HG03066 (cell line): ENCODE results near the gene SRI.

Source experiments
- ATAC-seq: cut with Tn5 transposase; IDR thresholded peaks from one replicate; pipeline ENCODE4 v1.9.1; 2021; ENCODE audit warnings: low read depth; ENCODE audit not compliant: unreplicated experiment

Gene SRI

DNA sequence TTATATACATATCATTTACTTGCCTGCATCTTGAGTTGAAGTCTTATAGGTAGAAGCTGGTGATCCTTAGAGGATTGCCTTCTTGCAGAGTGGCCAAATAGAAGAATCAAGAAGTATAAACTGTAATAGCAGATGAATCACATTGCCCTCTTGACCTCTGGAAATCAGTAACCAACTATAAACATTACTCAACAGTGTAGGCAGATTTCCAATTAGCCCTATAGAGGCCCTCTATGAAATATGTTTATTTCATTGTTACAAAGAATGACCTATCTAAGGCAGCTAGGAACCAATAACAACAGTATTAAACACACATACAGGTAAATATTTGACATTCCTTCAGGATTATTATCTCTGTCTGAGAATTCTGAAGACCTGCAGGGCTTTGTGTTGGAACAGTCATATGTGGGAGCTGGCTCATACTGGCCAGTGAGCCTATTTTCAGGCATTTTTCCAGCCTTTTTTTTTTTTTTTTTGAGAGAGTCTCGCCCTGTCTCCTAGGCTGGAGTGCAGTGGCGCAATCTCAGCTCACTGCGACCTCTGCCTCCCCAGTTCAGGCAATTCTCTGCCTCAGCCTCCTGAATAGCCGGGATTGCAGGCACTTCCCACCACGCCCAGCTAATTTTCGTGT is 7.2 kb upstream of the SRI start:
- no peak for ATAC-seq

- no peak for ATAC-seq
Observed at GRCh38 chr7:88226201-88226600, 6.4 kb upstream of the SRI start.

DNA sequence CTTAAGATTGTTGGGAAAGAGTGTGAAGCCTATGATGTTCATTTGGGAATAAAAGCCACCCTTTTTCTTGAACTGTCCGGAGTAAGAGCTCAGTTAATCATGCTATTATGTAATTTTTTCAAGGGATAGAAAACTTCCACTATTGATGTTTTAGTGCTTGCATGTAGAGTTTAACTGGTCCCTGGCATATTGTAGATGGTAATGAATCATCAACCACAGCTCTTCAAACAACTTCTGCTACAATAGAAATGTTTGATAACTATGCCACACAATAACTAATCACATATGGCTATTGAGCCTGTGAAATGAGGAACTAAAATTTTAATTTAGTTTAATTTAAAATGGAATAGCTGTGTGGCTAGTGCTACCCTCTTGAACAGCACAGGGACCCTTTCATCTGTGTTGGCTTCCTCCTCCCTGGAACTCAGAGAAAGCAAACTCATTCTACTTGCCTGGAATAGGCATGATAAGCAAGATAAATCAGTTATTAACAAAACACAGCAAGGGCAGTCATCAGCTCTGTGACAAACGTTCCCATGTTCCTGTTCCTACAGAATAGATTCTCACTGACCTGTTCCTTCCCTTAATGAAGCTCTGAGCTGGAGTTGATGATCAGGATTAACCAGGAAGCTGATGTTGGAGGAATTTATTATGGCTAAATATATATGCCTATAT is 4.9 kb upstream of the SRI start:
- no peak for ATAC-seq

GRCh38 chr7:88223265-88223664 is 3.4 kb upstream of the SRI start:
- ATAC-seq: no peak

GRCh38 chr7:88218836-88219605 is 817 bp downstream of the SRI start:
- ATAC-seq: peak; percentile 28

- no peak for ATAC-seq
Observed at GRCh38 chr7:88218429-88218745, 1.5 kb downstream of the SRI start.

GRCh38 chr7:88217675-88218428 is 2.0 kb downstream of the SRI start:
- peak; percentile 75 for ATAC-seq

- ATAC-seq: no peak
Observed at GRCh38 chr7:88216276-88216675, 3.6 kb downstream of the SRI start.

DNA sequence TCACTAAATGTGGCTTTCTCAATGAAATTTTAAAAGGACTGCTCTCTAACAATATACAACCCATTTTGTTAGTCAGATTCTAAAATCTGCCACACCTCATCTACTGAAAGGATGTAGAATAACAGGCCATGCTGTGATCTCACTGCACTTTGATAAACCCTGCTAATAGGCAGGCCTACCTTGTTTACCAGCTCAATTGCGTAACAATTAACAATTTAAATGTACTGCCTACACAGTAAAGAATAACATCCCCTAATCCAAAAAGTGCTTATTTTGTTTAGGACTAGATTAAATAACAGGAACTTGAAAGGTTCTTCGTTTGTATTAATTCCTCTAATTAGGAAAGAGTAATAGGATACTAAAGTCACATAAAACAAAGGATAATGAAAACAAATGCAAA is 4.5 kb downstream of the SRI start:
- ATAC-seq: no peak

DNA sequence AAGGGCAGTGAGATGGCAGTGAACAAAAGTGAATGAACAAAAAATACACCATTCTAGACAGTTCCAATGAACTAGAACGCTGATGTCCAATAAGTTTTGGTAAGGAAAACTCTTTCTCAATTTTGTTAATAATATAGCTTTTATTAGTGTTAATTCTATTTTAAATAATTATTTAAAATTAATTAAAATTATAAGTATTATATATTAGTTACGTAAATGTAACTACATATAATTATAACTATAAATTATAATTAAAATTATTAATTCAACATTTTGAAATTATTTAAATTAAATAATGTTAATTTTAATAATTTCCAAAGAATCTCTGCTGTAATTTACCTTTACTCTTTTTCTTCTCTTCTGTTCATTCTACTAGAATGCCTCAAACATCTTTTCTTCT is 5.4 kb downstream of the SRI start:
- no peak for ATAC-seq

DNA sequence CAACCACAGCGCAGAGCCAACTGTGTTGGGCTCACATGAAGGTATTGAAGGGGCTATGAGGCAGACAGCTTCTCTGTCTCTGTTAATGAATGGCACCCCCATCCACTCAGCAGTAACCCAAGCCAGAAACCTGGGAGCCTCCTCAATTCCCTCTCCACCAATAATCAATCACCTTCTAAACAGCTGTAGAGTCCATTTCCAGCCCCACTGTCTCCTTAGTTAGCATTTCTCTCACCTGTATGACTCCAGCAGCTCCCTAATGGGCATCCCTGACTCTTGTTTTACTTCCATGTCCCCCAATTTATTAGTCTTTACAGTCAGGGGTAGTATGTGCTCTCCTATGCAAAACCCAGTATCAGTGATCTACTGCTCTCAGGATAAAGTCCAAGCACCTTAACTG is 6.9 kb downstream of the SRI start:
- ATAC-seq: no peak

DNA sequence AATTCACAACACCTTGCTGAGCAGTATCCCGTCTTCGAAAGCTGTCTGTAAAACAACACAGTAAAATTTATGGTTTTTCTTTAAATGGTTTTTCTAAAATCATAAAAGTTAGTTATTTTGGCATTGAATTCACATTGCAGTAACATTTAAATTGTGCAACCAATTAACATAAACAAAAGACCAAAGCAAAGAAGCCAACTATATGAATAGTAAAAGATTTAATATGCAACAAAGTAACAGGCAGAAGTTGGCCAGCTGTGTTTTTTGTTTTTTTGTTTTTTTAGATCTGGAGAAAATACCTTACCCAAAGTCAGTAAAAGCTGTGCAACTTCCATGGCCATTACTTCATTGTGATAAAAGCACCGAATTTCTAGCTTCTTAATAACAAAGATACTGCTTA is 11.3 kb downstream of the SRI start:
- ATAC-seq: no peak

DNA sequence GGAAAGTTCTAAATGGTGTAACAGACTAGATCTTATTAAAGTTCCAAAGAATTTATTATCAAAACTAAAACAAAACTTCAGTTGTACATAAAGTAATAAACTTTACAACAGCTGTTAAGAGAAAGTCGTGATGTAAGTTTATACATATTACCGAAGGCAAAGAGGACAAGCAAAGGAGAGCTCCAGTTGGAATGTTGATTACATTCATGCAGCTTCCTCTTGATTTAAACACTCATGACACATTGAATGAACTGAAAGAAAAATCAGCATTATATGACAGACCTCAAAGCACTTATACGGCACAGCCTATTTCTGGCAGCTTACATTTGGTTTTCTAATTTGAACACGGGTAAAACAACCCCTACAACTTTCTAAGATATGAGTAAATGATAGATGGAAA is 13.6 kb downstream of the SRI start:
- ATAC-seq: no peak

- ATAC-seq: no peak
Observed at GRCh38 chr7:88205179-88205578, 14.7 kb downstream of the SRI start.

DNA sequence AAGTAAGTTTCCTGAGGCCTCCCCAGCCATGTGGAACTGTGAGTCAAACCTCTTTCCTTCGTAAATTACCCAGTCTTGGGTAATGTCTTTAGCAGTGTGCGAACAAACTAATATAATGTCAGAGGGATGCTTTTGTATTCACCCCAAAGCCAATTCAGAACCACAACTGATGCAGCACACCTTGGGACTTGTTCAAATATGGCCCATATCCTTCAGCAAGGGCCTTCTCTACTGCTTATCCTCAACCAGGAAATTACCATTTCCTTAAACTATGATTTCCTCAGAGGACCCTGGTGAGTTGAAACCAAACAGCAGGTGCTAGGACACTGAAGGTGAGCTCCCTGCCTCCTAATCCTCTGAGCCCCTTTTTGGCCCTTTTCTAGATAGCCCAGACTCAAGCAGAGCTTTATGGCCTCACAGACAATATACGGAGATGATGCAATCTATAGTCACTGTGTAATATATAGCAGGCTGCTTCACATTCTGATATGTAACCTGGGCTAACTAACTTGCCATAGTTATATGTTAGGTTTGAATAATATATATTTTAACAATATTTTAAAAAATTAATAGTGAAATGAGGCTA is 15.2 kb downstream of the SRI start:
- ATAC-seq: no peak

GRCh38 chr7:88203401-88203800 is 16.4 kb downstream of the SRI start:
- no peak for ATAC-seq

DNA sequence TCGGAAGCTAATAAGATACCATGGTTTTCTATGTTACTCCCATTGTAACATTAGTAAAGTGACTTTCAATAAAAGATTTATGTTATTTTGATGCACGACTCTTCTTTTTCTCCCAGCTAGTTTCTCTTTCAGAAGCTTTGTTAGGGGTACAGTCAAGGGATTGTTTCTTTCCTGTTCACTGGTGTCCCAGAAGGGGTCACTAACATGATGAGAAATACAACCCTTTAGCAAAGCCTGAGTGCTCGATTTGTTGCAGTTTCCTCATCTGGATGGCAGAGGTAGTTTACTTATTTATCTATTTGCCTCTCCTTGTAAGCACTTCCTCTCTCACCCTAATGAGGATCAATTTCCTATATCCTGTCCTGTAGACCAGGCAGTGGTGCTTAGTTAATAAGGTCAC is 17.0 kb downstream of the SRI start:
- no peak for ATAC-seq

GRCh38 chr7:88202278-88202677 is 17.6 kb downstream of the SRI start:
- peak; percentile 55 for ATAC-seq

- ATAC-seq: no peak
Observed at GRCh38 chr7:88201305-88201704, 18.5 kb downstream of the SRI start.

DNA sequence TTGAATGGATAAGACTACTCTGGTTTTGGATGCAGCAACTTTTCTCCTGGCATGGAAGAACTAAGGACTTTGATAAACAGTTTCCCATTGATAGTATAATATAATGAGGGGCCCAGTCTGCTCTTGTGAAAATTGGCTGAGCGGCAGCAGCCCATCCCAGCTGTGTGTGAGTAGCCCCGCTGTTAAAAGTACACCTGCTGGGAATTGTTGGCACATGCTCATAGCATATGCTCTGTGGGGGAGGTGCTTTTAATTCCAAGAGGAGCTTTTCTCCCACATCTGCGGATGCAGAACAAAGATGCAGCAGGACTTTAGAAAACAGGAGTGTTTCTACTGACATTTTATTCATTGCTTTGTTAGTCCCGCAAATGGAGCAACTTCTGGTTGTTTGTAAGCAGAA is 19.0 kb downstream of the SRI start:
- ATAC-seq: no peak

DNA sequence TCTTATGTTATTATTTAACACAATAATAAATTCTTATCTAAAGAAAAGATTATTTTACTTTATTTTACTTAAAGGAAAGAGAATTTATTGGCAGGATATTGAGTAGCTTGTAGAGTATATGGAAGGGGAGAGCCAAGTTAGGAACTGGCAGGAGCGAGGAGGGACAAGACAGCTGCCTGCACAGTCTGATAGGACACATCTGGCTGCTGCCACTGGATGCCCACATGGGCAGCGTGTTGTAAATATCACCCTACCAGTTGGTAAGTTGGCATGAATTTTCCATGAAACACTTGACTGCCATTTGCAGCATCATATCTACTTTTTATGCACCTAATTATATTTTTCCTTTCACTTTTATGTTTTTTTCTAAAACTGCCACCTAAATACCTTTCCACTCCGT is 19.6 kb downstream of the SRI start:
- ATAC-seq: no peak
